ENCODE results near the gene CYP1A2. TPM values are rescaled to one million over a fixed set of nuclear protein-coding genes. Genes with fewer than 3 reads are reported as not detected.
"Not testable (repeated sequence)": the region's sequence is repeated elsewhere in the genome, so short reads cannot be mapped to it uniquely, and the experiment has no call there.

The CYP1A2 gene
- total RNA-seq, 1 experiment from 2014 or later, result not detected

DNA sequence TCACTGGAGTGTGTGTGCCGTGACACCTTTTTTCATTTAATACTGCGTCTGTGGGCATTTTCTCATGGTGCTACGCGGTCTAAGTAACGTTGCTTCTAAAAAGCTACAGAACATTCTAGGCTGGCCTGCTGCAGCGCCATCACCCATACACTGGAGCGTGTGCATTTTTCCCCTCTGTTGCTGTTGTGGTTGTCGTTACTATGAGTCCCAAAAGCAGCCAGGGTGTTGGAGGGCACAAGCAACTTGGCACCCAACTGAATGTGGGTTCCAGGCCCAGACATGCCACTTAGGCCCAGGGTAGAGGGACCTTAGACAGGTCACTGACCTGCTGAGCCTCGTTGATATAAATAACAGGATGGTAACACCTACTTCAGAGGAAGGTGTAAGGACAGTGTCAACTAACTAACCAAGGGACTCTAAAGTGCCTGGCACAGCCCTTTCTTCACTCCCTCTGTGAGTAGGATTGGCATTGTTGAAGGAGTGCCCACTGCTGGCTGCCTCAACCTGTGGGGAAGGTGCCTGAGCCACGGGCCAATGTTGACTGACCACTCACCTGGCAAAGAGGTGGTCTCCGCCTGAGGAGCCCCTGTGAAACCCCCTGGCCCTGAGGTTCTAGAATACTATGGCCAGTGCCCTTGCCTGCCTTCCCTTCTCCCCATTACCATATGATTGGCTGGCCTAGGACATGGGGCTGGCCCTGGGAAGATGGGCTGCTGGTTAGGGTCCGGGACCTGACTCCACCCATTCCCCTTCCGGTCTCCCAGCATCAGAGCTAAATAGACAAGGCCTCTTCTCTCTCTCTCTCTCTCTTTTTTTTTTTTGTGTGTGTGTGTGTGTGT lies 36.8 kb downstream of the CYP1A2 start:
- H4K20me1 ChIP-seq (ENCODE audit: control insufficient read depth, insufficient read depth, insufficient read length), result no peaks in the 10 kb centered on the region
- H2AK5ac ChIP-seq (ENCODE audit: insufficient read length, low read length), result no peak overlapping the region
- H3K23me2 ChIP-seq (ENCODE audit: insufficient read length, low read depth, low read length, poor library complexity, severe bottlenecking), result peaks cover 11% of the 10 kb centered on the region
- Mint-ChIP-seq H3K4me1 (peaks cover 43 to 54% of the 10 kb centered on the region in 2 experiments), H3K27ac (no peak overlapping the region), H3K27me3 (ENCODE audit: low read depth) (peaks cover 13% of the 10 kb centered on the region), H3K9me3 (no peaks in the 10 kb centered on the region; a peak in 1 of 5 replicates), H3K4me3 (peak overlapping the region in 1 of 2 experiments; percentile 50; a peak in 2 of 5 replicates), H3K36me3 (ENCODE audit: insufficient read depth in 1 of 3, low read depth in 3 of 3) (peaks cover 0 to 5% (median 4%) of the 10 kb centered on the region in 3 experiments; a peak in 3 of 7 replicates)
- peaks cover 4% of the 10 kb centered on the region; the same call in 1 of the 2 replicates for H3K27me3 ChIP-seq (ENCODE audit: insufficient read depth, low read length)
- no peak overlapping the region for H3K14ac ChIP-seq (ENCODE audit: insufficient read depth, low read length)
- no peak overlapping the region for H3K56ac ChIP-seq (ENCODE audit: insufficient read length, low read depth, low read length)
- H3T11ph ChIP-seq (ENCODE audit: low read length), result no peak overlapping the region
- H3K23ac ChIP-seq (ENCODE audit: insufficient read length, low read depth, low read length), result no peak overlapping the region
- H4K5ac ChIP-seq (ENCODE audit: insufficient read length, low read depth, low read length), result no peak overlapping the region
- no peak overlapping the region for H4K8ac ChIP-seq (replicated peaks; ENCODE audit: insufficient read length, low read depth, low read length)
- TF ChIP-seq, protein P1, sequence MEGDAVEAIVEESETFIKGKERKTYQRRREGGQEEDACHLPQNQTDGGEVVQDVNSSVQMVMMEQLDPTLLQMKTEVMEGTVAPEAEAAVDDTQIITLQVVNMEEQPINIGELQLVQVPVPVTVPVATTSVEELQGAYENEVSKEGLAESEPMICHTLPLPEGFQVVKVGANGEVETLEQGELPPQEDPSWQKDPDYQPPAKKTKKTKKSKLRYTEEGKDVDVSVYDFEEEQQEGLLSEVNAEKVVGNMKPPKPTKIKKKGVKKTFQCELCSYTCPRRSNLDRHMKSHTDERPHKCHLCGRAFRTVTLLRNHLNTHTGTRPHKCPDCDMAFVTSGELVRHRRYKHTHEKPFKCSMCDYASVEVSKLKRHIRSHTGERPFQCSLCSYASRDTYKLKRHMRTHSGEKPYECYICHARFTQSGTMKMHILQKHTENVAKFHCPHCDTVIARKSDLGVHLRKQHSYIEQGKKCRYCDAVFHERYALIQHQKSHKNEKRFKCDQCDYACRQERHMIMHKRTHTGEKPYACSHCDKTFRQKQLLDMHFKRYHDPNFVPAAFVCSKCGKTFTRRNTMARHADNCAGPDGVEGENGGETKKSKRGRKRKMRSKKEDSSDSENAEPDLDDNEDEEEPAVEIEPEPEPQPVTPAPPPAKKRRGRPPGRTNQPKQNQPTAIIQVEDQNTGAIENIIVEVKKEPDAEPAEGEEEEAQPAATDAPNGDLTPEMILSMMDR (conservative IDR thresholded peaks at IDR 0.05), result no peak
- H3K4me1 ChIP-seq (ENCODE audit: insufficient read depth, low read length), result peaks cover 7% of the 10 kb centered on the region; the same call in 1 of the 2 replicates
- H3K79me2 ChIP-seq (ENCODE audit: insufficient read depth, low read length), result no peaks in the 10 kb centered on the region
- H3K9me3 ChIP-seq (ENCODE audit: control insufficient read depth, low read depth, low read length), result no peaks in the 10 kb centered on the region
- no peak overlapping the region for H2AFZ ChIP-seq (ENCODE audit: low read length)
- H2BK20ac ChIP-seq (ENCODE audit: low read depth, low read length, poor library complexity, severe bottlenecking), result no peak overlapping the region
- H2BK12ac ChIP-seq (ENCODE audit: insufficient read length, low read depth, low read length), result no peak overlapping the region
- no peak overlapping the region for H3K4me2 ChIP-seq (ENCODE audit: insufficient read depth, insufficient read length, low read length)
- H3K18ac ChIP-seq (ENCODE audit: insufficient read length, low read depth, low read length), result no peak overlapping the region
- WGBS (ENCODE audit: extremely low coverage, insufficient read length, low lambda C conversion rate), result no CpG with 5 or more reads among the region's 13 CpGs
- H3K27ac ChIP-seq (ENCODE audit: insufficient read length, low read depth, low read length), result no peak overlapping the region
- H2BK15ac ChIP-seq (ENCODE audit: low read depth, low read length), result no peak overlapping the region
- H4K91ac ChIP-seq (ENCODE audit: insufficient read length, low read depth, low read length), result no peak overlapping the region
- H3K9ac ChIP-seq (ENCODE audit: extremely low read depth, insufficient read length, low read length), result no peak overlapping the region
- H3K79me1 ChIP-seq (ENCODE audit: insufficient read depth, low read depth, low read length, poor library complexity, severe bottlenecking), result no peaks in the 10 kb centered on the region
- DNase-seq, result no peak
- no peak overlapping the region for H2BK120ac ChIP-seq (ENCODE audit: low read depth, low read length, poor library complexity, severe bottlenecking)
- no peak overlapping the region for H2BK5ac ChIP-seq (ENCODE audit: insufficient read length, low read length)
- no peak overlapping the region for H3K4ac ChIP-seq (ENCODE audit: low read depth, low read length)

DNA sequence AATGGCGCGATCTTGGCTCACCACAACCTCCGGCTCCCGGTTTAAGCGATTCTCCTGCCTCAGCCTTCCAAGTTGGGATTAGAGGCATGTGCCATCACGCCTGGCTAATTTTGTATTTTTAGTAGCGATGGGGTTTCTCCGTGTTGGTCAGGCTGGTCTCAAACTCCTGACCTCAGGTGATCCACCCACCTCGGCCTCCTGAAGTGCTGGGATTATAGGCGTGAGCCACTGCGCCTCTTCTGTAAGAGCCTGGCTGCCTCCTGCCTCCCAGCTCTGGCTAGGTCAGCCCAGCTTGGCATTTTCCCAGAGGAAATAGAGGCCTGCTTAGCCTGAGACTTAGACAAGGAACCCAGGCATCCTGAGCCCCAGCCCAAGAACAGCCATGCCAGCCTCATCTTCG lies 37.4 kb downstream of the CYP1A2 start:
- H3T11ph ChIP-seq (ENCODE audit: low read length); H3K56ac ChIP-seq (ENCODE audit: insufficient read length, low read depth, low read length); H3K36me3 Mint-ChIP-seq (ENCODE audit: insufficient read depth in 1 of 3, low read depth in 3 of 3); H3K14ac ChIP-seq (ENCODE audit: insufficient read depth, low read length); H2BK120ac ChIP-seq (ENCODE audit: low read depth, low read length, poor library complexity, severe bottlenecking); H3K27ac Mint-ChIP-seq; H3K4me1 ChIP-seq (ENCODE audit: insufficient read depth, low read length); H2AK5ac ChIP-seq (ENCODE audit: insufficient read length, low read length); H2BK20ac ChIP-seq (ENCODE audit: low read depth, low read length, poor library complexity, severe bottlenecking); H3K27ac ChIP-seq (ENCODE audit: insufficient read length, low read depth, low read length); H3K18ac ChIP-seq (ENCODE audit: insufficient read length, low read depth, low read length); H3K23ac ChIP-seq (ENCODE audit: insufficient read length, low read depth, low read length); H3K79me2 ChIP-seq (ENCODE audit: insufficient read depth, low read length); H4K91ac ChIP-seq (ENCODE audit: insufficient read length, low read depth, low read length); H3K79me1 ChIP-seq (ENCODE audit: insufficient read depth, low read depth, low read length, poor library complexity, severe bottlenecking); H3K4ac ChIP-seq (ENCODE audit: low read depth, low read length); H2AFZ ChIP-seq (ENCODE audit: low read length); H3K4me3 Mint-ChIP-seq; H4K20me1 ChIP-seq (ENCODE audit: control insufficient read depth, insufficient read depth, insufficient read length); H2BK15ac ChIP-seq (ENCODE audit: low read depth, low read length); H3K4me2 ChIP-seq (ENCODE audit: insufficient read depth, insufficient read length, low read length); H4K5ac ChIP-seq (ENCODE audit: insufficient read length, low read depth, low read length); H2BK12ac ChIP-seq (ENCODE audit: insufficient read length, low read depth, low read length); H3K9me3 ChIP-seq (ENCODE audit: control insufficient read depth, low read depth, low read length); DNase-seq; H3K27me3 ChIP-seq (ENCODE audit: insufficient read depth, low read length); H3K27me3 Mint-ChIP-seq (ENCODE audit: low read depth); H4K8ac ChIP-seq (replicated peaks; ENCODE audit: insufficient read length, low read depth, low read length); H3K9ac ChIP-seq (ENCODE audit: extremely low read depth, insufficient read length, low read length); H2BK5ac ChIP-seq (ENCODE audit: insufficient read length, low read length); H3K9me3 Mint-ChIP-seq: not testable (repeated sequence)
- peaks cover 38 to 48% of the 10 kb centered on the region in 2 experiments for H3K4me1 Mint-ChIP-seq
- peaks cover 11% of the 10 kb centered on the region for H3K23me2 ChIP-seq (ENCODE audit: insufficient read length, low read depth, low read length, poor library complexity, severe bottlenecking)
- WGBS (ENCODE audit: extremely low coverage, insufficient read length, low lambda C conversion rate), result no CpG with 5 or more reads among the region's 12 CpGs

Measured in H9 (cell line).